GM12801 (cell line): ENCODE results near the gene USP10.

ENCODE experiments used
- TF ChIP-seq, protein P1 (sequence below): IDR thresholded peaks from one replicate; pipeline ENCODE4 v1.5.1; 2011; ENCODE audit warnings: control low read depth; ENCODE audit not compliant: insufficient read length; ENCODE audit errors: extremely low read depth

USP10 gene

DNA sequence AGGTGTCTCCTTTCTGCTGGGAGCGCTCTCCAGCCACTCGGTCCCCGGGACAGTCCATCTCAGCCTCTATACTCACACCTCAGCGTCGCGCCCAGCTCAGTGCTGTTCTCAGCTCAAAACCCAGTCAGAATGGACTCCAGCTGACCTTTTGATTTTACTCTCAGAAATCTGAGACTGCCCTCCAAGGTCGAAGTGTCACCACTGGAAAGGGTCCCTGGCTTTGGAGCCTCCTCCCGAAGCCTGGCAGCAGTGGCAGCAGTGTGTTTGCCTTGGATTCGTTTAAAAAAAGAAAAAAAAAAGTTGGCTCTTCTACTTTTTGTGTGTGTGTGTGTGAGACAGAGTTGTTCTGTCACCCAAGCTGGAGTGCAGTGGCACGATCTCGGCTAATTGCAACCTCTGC, 41.1 kb upstream of the USP10 start:
- TF ChIP-seq, protein P1, sequence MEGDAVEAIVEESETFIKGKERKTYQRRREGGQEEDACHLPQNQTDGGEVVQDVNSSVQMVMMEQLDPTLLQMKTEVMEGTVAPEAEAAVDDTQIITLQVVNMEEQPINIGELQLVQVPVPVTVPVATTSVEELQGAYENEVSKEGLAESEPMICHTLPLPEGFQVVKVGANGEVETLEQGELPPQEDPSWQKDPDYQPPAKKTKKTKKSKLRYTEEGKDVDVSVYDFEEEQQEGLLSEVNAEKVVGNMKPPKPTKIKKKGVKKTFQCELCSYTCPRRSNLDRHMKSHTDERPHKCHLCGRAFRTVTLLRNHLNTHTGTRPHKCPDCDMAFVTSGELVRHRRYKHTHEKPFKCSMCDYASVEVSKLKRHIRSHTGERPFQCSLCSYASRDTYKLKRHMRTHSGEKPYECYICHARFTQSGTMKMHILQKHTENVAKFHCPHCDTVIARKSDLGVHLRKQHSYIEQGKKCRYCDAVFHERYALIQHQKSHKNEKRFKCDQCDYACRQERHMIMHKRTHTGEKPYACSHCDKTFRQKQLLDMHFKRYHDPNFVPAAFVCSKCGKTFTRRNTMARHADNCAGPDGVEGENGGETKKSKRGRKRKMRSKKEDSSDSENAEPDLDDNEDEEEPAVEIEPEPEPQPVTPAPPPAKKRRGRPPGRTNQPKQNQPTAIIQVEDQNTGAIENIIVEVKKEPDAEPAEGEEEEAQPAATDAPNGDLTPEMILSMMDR, result no peak

DNA sequence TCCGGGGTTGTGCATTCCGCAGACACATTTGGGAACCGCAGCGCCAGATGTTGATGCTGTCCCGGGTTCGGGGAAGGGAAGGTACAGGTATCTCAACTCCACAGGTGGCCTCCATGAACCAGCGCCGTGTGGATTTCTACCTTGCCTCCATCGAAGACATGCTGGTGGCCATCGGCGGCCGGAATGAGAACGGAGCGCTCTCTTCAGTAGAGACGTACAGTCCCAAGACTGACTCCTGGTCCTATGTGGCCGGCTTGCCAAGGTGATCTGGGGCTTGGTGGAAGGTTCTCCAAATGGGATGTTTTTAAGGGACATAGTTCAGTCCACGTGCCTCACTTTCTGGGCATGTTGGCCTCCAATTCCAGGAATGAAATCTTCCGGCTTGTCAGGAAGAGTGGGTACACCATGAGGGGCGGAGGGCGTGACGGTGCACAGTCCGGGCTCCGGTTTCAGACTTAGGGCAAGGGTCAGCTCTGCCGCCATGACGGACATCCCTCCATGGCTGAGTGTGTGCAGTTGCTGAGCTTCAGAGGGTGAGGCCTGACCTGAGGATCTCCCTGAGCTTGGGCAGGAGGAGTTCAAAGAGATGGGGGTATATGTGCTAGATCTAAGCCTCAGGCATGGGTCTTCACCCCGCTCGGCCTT, 40.0 kb upstream of the USP10 start:
- TF ChIP-seq, protein P1, result no peak

GRCh38 chr16:84660973-84661372, 38.8 kb upstream of the USP10 start:
- TF ChIP-seq, protein P1, result no peak

GRCh38 chr16:84661418-84662060, 38.3 kb upstream of the USP10 start:
- TF ChIP-seq, protein P1, result no peak

- TF ChIP-seq, protein P1, result no peak
Observed at GRCh38 chr16:84662471-84662870, 37.3 kb upstream of the USP10 start.

- TF ChIP-seq, protein P1, result no peak
Observed at GRCh38 chr16:84663433-84664101, 36.2 kb upstream of the USP10 start.

GRCh38 chr16:84665359-84665758, 34.4 kb upstream of the USP10 start:
- TF ChIP-seq, protein P1, result no peak
